H1 (cell line): ENCODE data around the gene DHRS12. TPM values are rescaled to one million over a fixed set of nuclear protein-coding genes. Genes with fewer than 3 reads are reported as not detected.

ENCODE experiments used
- ATF3 ChIP-seq: IDR thresholded peaks from 2 replicates; pipeline ENCODE4 v1.6.1; 2011; ENCODE audit warnings: low read depth, mild to moderate bottlenecking, low read length; ENCODE audit not compliant: insufficient read depth
- BACH1 ChIP-seq: IDR thresholded peaks from 2 replicates; pipeline ENCODE4 v1.6.1; 2012; ENCODE audit warnings: low read length, improper control_type of control experiment
- EGR1 ChIP-seq: IDR thresholded peaks from 2 replicates; pipeline ENCODE4 v1.6.1; 2011; ENCODE audit warnings: low read depth, low read length, borderline replicate concordance
- EP300 ChIP-seq, 2 experiments: IDR thresholded peaks; 1 replicate in 1 of 2; 2 replicates in 1 of 2; pipeline ENCODE4 v1.6.1; 2011 to 2012; ENCODE audit warnings: low read depth in 2 of 2, low read length in 2 of 2, mild to moderate bottlenecking in 2 of 2, borderline replicate concordance in 1 of 2, inconsistent platforms in 1 of 2, moderate library complexity in 1 of 2
- EZH2 ChIP-seq: fragments of 200-600 bp; sonication (generic); IDR thresholded peaks from 2 replicates; pipeline ENCODE4 v1.7.1; 2012; ENCODE audit warnings: low read depth, mild to moderate bottlenecking, moderate library complexity, low read length, inconsistent platforms; ENCODE audit not compliant: severe bottlenecking
- RBBP5 ChIP-seq: IDR thresholded peaks from 2 replicates; pipeline ENCODE4 v1.7.1; 2012; ENCODE audit warnings: low read depth, mild to moderate bottlenecking, inconsistent platforms, low read length, moderate library complexity, borderline replicate concordance
- polyA plus RNA-seq, 7 experiments: library from polyadenylated mRNA; depleted of rRNA in 3 of 7; stranded (reverse) in 5 of 7; unstranded in 2 of 7; fragments of >200 nt in 5 of 7; fragments of 200-250 nt in 2 of 7; gene quantifications; 1 replicate in 5 of 7; 2 replicates in 1 of 7; 4 replicates in 1 of 7; pipeline versions ENCODE4 v1.2.1 to v1.2.3, GENCODE V29; 2011 to 2013; ENCODE audit warnings: missing spikeins in 2 of 7, mixed read lengths in 2 of 7
- total RNA-seq: library from RNA; stranded (reverse); fragmentation: NEBNext Ultra II Directional; extraction: Animal tissue kit (Norgen Biotek cat#: 25700); gene quantifications from 2 replicates; pipeline ENCODE4 v1.2.1, GENCODE V29; 2021
- TF ChIP-seq, protein P1 (sequence below): IDR thresholded peaks from 2 replicates; pipeline ENCODE4 v1.6.1; 2012; ENCODE audit warnings: inconsistent platforms

Gene DHRS12
- total and polyA plus RNA-seq, 2 of the 8 experiments (the other 6 are each of a cell fraction or from before 2014, with no cell fraction given): 8.7 TPM

- TF ChIP-seq EP300 (IDR thresholded peaks at IDR 0.05; ENCODE audit: borderline replicate concordance in 1 of 2, low read depth in 2 of 2, low read length in 2 of 2) (no peak), EZH2 (no peak), BACH1 (no peak), RBBP5 (no peak), EGR1 (no peak), ATF3 (no peak)
- TF ChIP-seq, protein P1, sequence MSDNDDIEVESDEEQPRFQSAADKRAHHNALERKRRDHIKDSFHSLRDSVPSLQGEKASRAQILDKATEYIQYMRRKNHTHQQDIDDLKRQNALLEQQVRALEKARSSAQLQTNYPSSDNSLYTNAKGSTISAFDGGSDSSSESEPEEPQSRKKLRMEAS: no peak
These were observed 30.4 kb downstream of the DHRS12 start (continued) for GRCh38 chr13:51773515-51773914.
